HG03066 (cell line): ENCODE measurements around the gene RRP36.
"Not testable (repeated sequence)": the region's sequence is repeated elsewhere in the genome, so short reads cannot be mapped to it uniquely, and the experiment has no call there.

Source experiments
- ATAC-seq: cut with Tn5 transposase; IDR thresholded peaks from one replicate; pipeline ENCODE4 v1.9.1; 2021; ENCODE audit warnings: low read depth; ENCODE audit not compliant: unreplicated experiment

RRP36 gene

GRCh38 chr6:43035495-43036194 is 14.2 kb downstream of the RRP36 start:
- ATAC-seq, result no peak

- ATAC-seq, result no peak
These were observed 15.3 kb downstream of the RRP36 start for GRCh38 chr6:43036712-43037111.

- no peak for ATAC-seq
These were observed 15.8 kb downstream of the RRP36 start for GRCh38 chr6:43037197-43037596.

- no peak for ATAC-seq
These were observed 16.3 kb downstream of the RRP36 start for GRCh38 chr6:43037706-43038105.

GRCh38 chr6:43038727-43039126 is 17.3 kb downstream of the RRP36 start:
- no peak for ATAC-seq

GRCh38 chr6:43040542-43041257 is 19.3 kb downstream of the RRP36 start:
- no peak for ATAC-seq

- ATAC-seq, result not testable (repeated sequence)
These were observed 20.1 kb downstream of the RRP36 start for GRCh38 chr6:43041475-43041874.

GRCh38 chr6:43043310-43043709 is 21.9 kb downstream of the RRP36 start:
- no peak for ATAC-seq

GRCh38 chr6:43045371-43045930 is 24.0 kb downstream of the RRP36 start:
- ATAC-seq, result no peak

GRCh38 chr6:43047998-43048397 is 26.6 kb downstream of the RRP36 start:
- ATAC-seq, result no peak

GRCh38 chr6:43050981-43051380 is 29.6 kb downstream of the RRP36 start:
- ATAC-seq, result no peak

- no peak for ATAC-seq
These were observed 30.9 kb downstream of the RRP36 start for GRCh38 chr6:43052225-43052841.

GRCh38 chr6:43052842-43053544 is 31.6 kb downstream of the RRP36 start:
- ATAC-seq, result peak; percentile 16

- peak; percentile 89 for ATAC-seq
These were observed 32.3 kb downstream of the RRP36 start, which contains the start of gene CUL7 for GRCh38 chr6:43053545-43054205. Gene CUL7, minus strand, starts transcription at chr6:43053851. Its CDS starts 1,063 bp downstream, at chr6:43052788.

- no peak for ATAC-seq
These were observed 33.0 kb downstream of the RRP36 start for GRCh38 chr6:43054206-43054943.

GRCh38 chr6:43055966-43056365 is 34.5 kb downstream of the RRP36 start:
- ATAC-seq, result no peak

- ATAC-seq, result no peak
These were observed 37.1 kb downstream of the RRP36 start for GRCh38 chr6:43058531-43058930.

GRCh38 chr6:43059168-43060033 is 38.0 kb downstream of the RRP36 start, which contains the start of the genes KLC4 and MRPL2:
Gene KLC4, plus strand, starts transcription at chr6:43059631. Its CDS starts 1,705 bp downstream, at chr6:43061336.
Gene MRPL2, minus strand, starts transcription at chr6:43059434. Its CDS starts 53 bp downstream, at chr6:43059381.
- ATAC-seq, result peak; percentile 97
